ENCODE measurements around the gene NPPA. TPM values are rescaled to one million over a fixed set of nuclear protein-coding genes. Genes with fewer than 3 reads are reported as not detected.
A peak's percentile ranks its signal among the peaks of the same experiment; 100 is the strongest.

Gene NPPA
- total and polyA plus RNA-seq, 2 experiments from 2014 or later: not detected

DNA sequence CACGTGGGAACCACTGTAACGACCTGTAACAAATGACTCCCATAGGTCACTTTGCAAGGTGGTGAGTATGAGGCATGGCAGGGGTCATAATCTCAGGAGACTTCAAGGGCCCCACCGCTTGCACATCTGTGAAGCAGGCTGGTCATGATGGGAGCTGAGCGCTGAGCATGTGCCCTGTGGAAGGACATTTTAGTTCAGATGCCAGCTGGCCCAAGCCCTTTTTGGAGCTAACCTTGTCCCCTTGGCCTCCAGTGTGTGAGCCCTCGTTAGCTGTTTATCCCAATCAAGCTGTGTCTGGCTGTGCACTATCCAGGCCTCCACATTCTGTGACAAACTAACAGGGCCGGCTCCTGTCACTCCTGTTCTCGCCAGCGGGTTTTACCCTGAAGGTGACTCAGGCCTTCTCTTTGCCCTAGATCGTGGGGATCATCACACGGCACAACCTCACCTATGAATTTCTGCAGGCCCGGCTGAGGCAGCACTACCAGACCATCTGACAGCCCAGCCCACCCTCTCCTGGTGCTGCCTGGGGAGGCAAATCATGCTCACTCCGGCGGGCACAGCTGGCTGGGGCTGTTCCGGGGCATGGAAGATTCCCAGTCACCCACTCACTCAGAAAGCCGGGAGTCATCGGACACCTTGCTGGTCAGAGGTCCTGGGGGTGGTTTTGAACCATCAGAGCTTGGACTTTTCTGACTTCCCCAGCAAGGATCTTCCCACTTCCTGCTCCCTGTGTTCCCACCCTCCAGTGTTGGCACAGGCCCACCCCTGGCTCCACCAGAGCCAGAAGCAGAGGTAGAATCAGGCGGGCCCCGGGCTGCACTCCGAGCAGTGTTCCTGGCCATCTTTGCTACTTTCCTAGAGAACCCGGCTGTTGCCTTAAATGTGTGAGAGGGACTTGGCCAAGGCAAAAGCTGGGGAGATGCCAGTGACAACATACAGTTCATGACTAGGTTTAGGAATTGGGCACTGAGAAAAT, 7.6 kb downstream of the NPPA start:
- H3K9me3 ChIP-seq (ENCODE audit: low read depth): no peaks in the 10 kb centered on the region
- no peak for TF ChIP-seq EZH2phosphoT487 (IDR thresholded peaks at IDR 0.05; ENCODE audit: insufficient read depth, low read depth)
- TF ChIP-seq EZH2 (IDR thresholded peaks at IDR 0.05; ENCODE audit: insufficient read depth, poor library complexity, severe bottlenecking): no peak
- H3K27me3 ChIP-seq (replicated peaks; ENCODE audit: insufficient read depth): no peaks in the 10 kb centered on the region
- H3K4me1 ChIP-seq (ENCODE audit: insufficient read depth): no peaks in the 10 kb centered on the region
- no peaks in the 10 kb centered on the region for H3F3A ChIP-seq (ENCODE audit: insufficient read depth)
- in situ Hi-C loops (cut with MboI): no loop called here
- H3K4me2 ChIP-seq (ENCODE audit: unreplicated experiment): no peak overlapping the region
- no peak overlapping the region for H3K27ac ChIP-seq
- DNase-seq: no peak
- H3K4me3 ChIP-seq: no peak overlapping the region
- no peak overlapping the region for H3K9ac ChIP-seq
- no peaks in the 10 kb centered on the region for H3K9me2 ChIP-seq (ENCODE audit: insufficient read depth)
- H3K79me2 ChIP-seq (ENCODE audit: insufficient read depth): no peaks in the 10 kb centered on the region
- peaks cover 28% of the 10 kb centered on the region for H3K36me3 ChIP-seq (ENCODE audit: low read depth)
- H4K20me1 ChIP-seq (ENCODE audit: insufficient read depth): no peaks in the 10 kb centered on the region
- no peak overlapping the region for H2AFZ ChIP-seq
- WGBS, 2 experiments (ENCODE audit: low coverage in 1 of 2, low lambda C conversion rate in 2 of 2, missing lambda C conversion rate in 2 of 2): 85% methylated on average over 20 of the region's 20 CpGs

DNA sequence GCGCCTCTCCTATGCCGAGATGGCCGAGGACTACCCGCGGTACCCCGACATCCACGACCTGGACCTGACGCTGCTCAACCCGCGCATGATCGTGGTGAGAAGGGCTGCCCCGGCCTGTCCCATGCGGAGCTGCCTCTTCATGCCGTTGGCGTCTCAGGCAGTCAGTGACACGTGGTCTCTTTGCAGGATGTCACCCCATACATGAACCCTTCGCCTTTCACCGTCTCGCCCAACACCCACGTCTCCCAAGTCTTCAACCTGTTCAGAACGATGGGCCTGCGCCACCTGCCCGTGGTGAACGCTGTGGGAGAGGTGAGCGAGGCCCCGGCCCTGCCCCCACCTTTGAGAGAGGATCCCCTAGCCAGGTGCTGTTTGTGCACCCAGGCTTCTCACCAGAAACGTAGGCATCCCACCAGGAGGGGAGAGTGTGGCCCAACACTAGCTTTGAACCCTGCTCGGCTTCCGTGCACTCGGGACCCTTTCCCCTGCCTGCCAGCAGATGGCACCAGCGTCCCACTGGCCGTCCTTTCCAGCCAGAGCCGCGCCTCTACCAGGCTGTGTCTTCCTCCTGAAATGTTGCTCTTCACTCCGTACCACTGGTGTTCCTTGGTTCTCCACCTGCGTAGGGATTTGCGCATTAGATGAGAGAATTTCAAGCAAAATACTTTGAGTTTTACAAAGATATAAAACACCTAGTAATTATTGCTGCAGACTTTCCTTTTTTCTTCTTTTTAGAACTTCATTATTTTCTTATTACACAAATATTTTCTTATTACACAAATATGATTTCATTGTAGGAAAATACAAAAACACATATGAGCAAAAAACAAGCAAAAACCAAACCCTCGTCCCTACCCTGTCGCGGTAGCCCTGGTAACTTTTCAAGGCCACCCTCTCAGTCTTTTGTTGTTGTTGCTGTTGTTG, 9.0 kb downstream of the NPPA start:
- peak; percentile 79 for DNase-seq
- H3F3A ChIP-seq (ENCODE audit: insufficient read depth): no peaks in the 10 kb centered on the region

DNA sequence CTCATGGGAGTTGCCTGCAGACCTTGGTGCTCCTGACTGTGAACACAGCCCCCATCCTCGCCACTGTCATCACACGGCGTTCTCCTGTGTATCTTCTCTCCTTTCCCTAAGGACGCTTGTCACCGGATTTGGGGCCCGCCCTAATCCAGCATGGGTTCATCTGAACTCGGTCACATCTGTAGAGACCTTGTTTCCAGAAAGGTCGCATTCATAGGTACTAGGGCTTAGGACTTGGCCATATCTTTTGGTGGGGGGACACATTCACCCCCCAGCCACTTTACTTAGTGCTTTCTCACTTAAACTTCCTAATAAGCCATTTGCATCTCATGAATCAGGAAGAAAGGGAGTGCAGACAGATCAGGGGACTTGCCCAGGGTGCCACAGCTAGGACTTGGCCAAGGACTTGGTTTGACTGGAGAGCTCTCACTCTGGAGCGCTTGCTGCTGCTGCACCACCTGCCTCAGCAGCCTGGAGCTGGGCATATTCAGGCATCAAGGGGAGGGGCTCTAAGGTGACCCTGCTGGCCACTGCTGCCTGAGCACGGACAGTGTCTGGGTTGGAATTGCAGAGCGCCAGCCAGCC, 9.7 kb downstream of the NPPA start:
- Histone ChIP-seq H3K9me2 (ENCODE audit: insufficient read depth) (no peaks in the 10 kb centered on the region), H3K9ac (no peak overlapping the region), H3K9me3 (ENCODE audit: low read depth) (no peaks in the 10 kb centered on the region), H3K4me2 (ENCODE audit: unreplicated experiment) (no peak overlapping the region), H3F3A (ENCODE audit: insufficient read depth) (no peaks in the 10 kb centered on the region), H3K27ac (no peak overlapping the region), H3K4me3 (no peak overlapping the region), H2AFZ (no peak overlapping the region), H3K79me2 (ENCODE audit: insufficient read depth) (no peaks in the 10 kb centered on the region), H3K4me1 (ENCODE audit: insufficient read depth) (no peaks in the 10 kb centered on the region), H3K36me3 (ENCODE audit: low read depth) (peaks cover 32% of the 10 kb centered on the region), H4K20me1 (ENCODE audit: insufficient read depth) (no peaks in the 10 kb centered on the region), H3K27me3 (replicated peaks; ENCODE audit: insufficient read depth) (no peaks in the 10 kb centered on the region)
- 85 to 88% methylated on average over 10 to 11 of the region's 11 CpGs for WGBS, 2 experiments (ENCODE audit: low coverage in 1 of 2, low lambda C conversion rate in 2 of 2, missing lambda C conversion rate in 2 of 2)
- DNase-seq: no peak
- in situ Hi-C loops (cut with MboI): no loop called here
- TF ChIP-seq EZH2phosphoT487 (IDR thresholded peaks at IDR 0.05; ENCODE audit: insufficient read depth, low read depth) (no peak), EZH2 (IDR thresholded peaks at IDR 0.05; ENCODE audit: insufficient read depth, poor library complexity, severe bottlenecking) (no peak)

More for the DNA sequence above, 9.0 kb downstream of the NPPA start:
- H3K27me3 ChIP-seq (replicated peaks; ENCODE audit: insufficient read depth): no peaks in the 10 kb centered on the region
- no peaks in the 10 kb centered on the region for H3K9me2 ChIP-seq (ENCODE audit: insufficient read depth)
- H3K36me3 ChIP-seq (ENCODE audit: low read depth): peaks cover 32% of the 10 kb centered on the region
- H3K9ac ChIP-seq: no peak overlapping the region
- no peak overlapping the region for H3K27ac ChIP-seq
- H3K4me1 ChIP-seq (ENCODE audit: insufficient read depth): no peaks in the 10 kb centered on the region
- H2AFZ ChIP-seq: no peak overlapping the region
- in situ Hi-C loops (cut with MboI): no loop called here
- H3K4me2 ChIP-seq (ENCODE audit: unreplicated experiment): no peak overlapping the region
- no peaks in the 10 kb centered on the region for H3K9me3 ChIP-seq (ENCODE audit: low read depth)
- H3K4me3 ChIP-seq: no peak overlapping the region
- no peaks in the 10 kb centered on the region for H4K20me1 ChIP-seq (ENCODE audit: insufficient read depth)
- no peak for TF ChIP-seq EZH2phosphoT487 (IDR thresholded peaks at IDR 0.05; ENCODE audit: insufficient read depth, low read depth)
- no peak for TF ChIP-seq EZH2 (IDR thresholded peaks at IDR 0.05; ENCODE audit: insufficient read depth, poor library complexity, severe bottlenecking)
- 62 to 63% methylated on average over 35 to 38 of the region's 40 CpGs for WGBS, 2 experiments (ENCODE audit: low coverage in 1 of 2, low lambda C conversion rate in 2 of 2, missing lambda C conversion rate in 2 of 2)
- H3K79me2 ChIP-seq (ENCODE audit: insufficient read depth): no peaks in the 10 kb centered on the region
